ENCODE data around the gene HOXA4. TPM values are rescaled to one million over a fixed set of nuclear protein-coding genes. Genes with fewer than 3 reads are reported as not detected.
A peak's percentile ranks its signal among the peaks of the same experiment; 100 is the strongest.

Gene HOXA4
- total RNA-seq, 1 donor from 2014 or later: 0.98 TPM

DNA sequence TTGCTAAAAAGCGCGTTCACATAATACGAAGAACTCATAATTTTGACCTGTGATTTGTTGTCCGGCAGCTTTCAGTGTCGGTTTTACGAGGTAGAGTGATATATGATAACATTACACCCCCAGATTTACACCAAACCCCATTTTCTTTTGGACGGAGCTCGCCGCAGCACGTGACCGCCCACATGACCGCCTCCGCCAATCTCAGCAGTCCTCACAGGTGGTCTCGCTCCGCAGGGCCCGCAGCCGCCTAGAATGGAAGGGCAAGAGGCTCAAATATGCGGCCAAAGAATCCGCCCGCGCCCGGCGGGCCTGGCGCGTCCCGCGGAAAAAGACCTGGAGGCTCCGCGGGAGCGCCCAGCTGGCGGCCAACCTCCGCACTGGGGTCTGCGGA, 25.9 kb upstream of the HOXA4 start, which contains the start of gene HOXA7:
HOXA7 (minus strand) TSS at position 168 of the 391 bp plus-strand sequence; CDS start at position 38, 130 bp downstream.
- H3K4me3 ChIP-seq: peak within 1 kb of the TSS; percentile 46 to 53
- H3K4me1 ChIP-seq: peaks cover 56% of the 10 kb centered on the region
- H3K27ac ChIP-seq: peak within 1 kb of the TSS; percentile 74
- intact Hi-C loops (cut with DNase I): loop anchor here (10.0 kb wide), 1 partner anchor 952 kb away; the partner anchor contains the start of genes CBX3 and HNRNPA2B1
- H3K27me3 ChIP-seq: no peaks in the 10 kb centered on the region
- H3K9me3 ChIP-seq: no peaks in the 10 kb centered on the region
- TF ChIP-seq POLR2A (IDR thresholded peaks at IDR 0.05) (no peak), POLR2AphosphoS5 (IDR thresholded peaks at IDR 0.05; ENCODE audit: insufficient read depth in 1 of 2, low read depth in 1 of 2) (peak; percentile 40 to 72)
- H3K36me3 ChIP-seq: no peaks in the 10 kb centered on the region
- DNase-seq (ENCODE audit: extremely low spot score in 2 of 2): no peak

DNA sequence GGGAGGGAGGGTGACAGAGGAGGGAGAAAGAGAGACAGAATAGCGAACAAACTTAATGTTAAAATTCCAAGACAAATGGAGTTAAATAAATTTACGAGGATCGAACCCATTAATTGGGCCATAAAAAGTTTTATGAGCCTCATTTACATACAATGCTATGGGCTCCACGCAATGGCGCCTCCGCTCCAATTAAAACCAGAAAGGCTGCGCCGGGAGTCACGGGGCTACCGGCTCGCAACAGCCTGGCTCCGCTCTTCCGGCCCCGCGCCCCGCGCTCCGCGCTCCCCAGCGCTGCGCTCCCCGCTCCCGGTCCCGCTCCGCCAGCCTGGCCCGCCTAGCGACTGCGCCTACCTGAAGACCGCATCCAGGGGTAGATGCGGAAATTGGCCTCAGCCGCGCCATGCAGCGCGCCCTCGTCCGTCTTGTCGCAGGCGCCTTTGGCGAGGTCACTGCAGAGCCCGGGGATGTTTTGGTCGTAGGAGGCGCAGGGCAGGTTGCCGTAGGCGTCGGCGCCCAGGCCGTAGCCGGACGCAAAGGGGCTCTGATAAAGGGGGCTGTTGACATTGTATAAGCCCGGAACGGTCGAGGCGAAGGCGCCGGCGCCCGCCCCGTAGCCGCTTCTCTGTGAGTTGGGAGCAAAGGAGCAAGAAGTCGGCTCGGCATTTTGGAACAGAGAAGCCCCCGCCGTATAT, 25.4 kb upstream of the HOXA4 start:
- H3K36me3 ChIP-seq: no peaks in the 10 kb centered on the region
- H3K4me1 ChIP-seq: peaks cover 51% of the 10 kb centered on the region
- peak overlapping the region; percentile 46 to 53 for H3K4me3 ChIP-seq
- no peaks in the 10 kb centered on the region for H3K27me3 ChIP-seq
- intact Hi-C loops (cut with DNase I): loop anchor here (10.0 kb wide), 1 partner anchor 951 kb away; the partner anchor contains the start of genes CBX3 and HNRNPA2B1
- H3K27ac ChIP-seq: peak overlapping the region; percentile 74
- no peaks in the 10 kb centered on the region for H3K9me3 ChIP-seq
- DNase-seq (ENCODE audit: extremely low spot score in 2 of 2): no peak
- TF ChIP-seq, protein P1, sequence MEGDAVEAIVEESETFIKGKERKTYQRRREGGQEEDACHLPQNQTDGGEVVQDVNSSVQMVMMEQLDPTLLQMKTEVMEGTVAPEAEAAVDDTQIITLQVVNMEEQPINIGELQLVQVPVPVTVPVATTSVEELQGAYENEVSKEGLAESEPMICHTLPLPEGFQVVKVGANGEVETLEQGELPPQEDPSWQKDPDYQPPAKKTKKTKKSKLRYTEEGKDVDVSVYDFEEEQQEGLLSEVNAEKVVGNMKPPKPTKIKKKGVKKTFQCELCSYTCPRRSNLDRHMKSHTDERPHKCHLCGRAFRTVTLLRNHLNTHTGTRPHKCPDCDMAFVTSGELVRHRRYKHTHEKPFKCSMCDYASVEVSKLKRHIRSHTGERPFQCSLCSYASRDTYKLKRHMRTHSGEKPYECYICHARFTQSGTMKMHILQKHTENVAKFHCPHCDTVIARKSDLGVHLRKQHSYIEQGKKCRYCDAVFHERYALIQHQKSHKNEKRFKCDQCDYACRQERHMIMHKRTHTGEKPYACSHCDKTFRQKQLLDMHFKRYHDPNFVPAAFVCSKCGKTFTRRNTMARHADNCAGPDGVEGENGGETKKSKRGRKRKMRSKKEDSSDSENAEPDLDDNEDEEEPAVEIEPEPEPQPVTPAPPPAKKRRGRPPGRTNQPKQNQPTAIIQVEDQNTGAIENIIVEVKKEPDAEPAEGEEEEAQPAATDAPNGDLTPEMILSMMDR (IDR thresholded peaks at IDR 0.05): no peak
- peak in 1 of 2 donors; percentile 52 for TF ChIP-seq POLR2AphosphoS5 (IDR thresholded peaks at IDR 0.05; ENCODE audit: insufficient read depth in 1 of 2, low read depth in 1 of 2)

DNA sequence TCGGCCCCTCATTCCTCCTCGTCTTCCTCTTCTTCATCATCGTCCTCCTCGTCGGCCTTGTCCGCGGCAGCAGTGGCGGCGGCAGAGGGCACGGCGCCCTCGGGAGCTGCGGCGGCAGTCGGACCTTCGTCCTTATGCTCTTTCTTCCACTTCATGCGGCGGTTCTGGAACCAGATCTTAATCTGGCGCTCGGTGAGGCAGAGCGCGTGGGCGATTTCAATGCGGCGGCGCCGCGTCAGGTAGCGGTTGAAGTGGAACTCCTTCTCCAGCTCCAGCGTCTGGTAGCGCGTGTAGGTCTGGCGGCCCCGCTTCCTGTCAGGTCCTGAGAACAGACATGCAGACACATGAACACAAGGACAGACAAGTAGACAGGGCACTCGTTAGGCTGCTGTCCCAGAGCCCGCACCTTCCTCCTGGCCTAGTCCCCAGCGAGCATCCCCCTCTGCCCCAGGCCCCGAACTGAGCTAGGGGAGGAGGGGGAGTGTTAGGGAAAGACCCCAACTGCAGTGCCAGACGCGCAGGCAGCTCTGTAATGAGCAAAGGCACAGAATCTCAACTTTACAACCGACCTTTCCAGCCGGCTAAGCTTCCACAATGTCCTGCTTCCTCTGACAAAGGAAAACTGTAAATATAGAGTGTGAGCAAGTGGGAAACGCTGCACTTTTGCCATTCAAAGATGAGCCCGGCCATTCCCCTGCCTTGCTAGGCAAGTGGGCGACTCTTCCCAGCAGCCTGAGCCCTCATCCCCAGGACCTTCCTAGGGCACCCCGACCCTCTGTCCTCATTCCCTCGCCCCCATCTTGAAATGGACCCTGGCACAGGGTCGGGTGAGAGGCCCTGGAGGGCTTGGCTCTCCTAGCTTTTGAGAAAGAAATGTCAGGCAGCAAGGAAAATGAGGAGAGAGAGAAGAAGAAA, 24.6 kb upstream of the HOXA4 start:
- Histone ChIP-seq H3K4me3 (peak overlapping the region; percentile 46 to 53), H3K36me3 (no peaks in the 10 kb centered on the region), H3K4me1 (peaks cover 51% of the 10 kb centered on the region), H3K27me3 (no peaks in the 10 kb centered on the region), H3K9me3 (no peaks in the 10 kb centered on the region), H3K27ac (peak overlapping the region; percentile 74)
- TF ChIP-seq POLR2AphosphoS5 (IDR thresholded peaks at IDR 0.05; ENCODE audit: insufficient read depth in 1 of 2, low read depth in 1 of 2) (no peak), POLR2A (IDR thresholded peaks at IDR 0.05) (no peak)
- TF ChIP-seq, protein P1 (IDR thresholded peaks at IDR 0.05): no peak
- DNase-seq (ENCODE audit: extremely low spot score in 2 of 2): no peak
- intact Hi-C loops (cut with DNase I): loop anchor here (10.0 kb wide), 1 partner anchor 950 kb away; the partner anchor contains the start of genes CBX3 and HNRNPA2B1

DNA sequence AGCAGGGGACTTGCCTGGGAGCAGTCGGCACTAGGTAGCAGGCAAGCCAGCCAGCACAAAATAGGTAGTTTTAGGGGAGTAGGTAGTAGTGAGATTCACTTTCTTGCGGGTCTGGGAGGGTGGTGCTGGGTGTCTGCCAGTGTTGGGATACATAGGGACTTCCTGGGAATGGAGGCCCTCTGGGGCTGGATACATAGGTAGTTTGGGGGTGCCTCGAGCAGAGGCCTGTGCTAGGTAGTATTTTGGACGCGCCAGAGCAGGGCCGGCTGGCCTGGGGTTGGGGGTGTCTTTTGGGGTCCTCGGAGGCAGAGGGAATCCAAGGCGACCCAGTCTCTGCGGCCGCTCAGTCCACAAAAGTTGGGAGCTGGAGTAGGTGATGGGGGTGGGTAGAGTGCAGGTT, 23.8 kb upstream of the HOXA4 start:
- no peaks in the 10 kb centered on the region for H3K36me3 ChIP-seq
- H3K9me3 ChIP-seq: no peaks in the 10 kb centered on the region
- H3K4me1 ChIP-seq: peaks cover 53% of the 10 kb centered on the region
- TF ChIP-seq POLR2AphosphoS5 (IDR thresholded peaks at IDR 0.05; ENCODE audit: insufficient read depth in 1 of 2, low read depth in 1 of 2): no peak
- TF ChIP-seq, protein P1 (IDR thresholded peaks at IDR 0.05): no peak
- no peak for TF ChIP-seq POLR2A (IDR thresholded peaks at IDR 0.05)
- intact Hi-C loops (cut with DNase I): loop anchor here (10.0 kb wide), 1 partner anchor 950 kb away; the partner anchor contains the start of genes CBX3 and HNRNPA2B1
- H3K27me3 ChIP-seq: no peaks in the 10 kb centered on the region
- no peak overlapping the region for H3K27ac ChIP-seq
- DNase-seq (ENCODE audit: extremely low spot score in 2 of 2): no peak
- H3K4me3 ChIP-seq: no peak overlapping the region

DNA sequence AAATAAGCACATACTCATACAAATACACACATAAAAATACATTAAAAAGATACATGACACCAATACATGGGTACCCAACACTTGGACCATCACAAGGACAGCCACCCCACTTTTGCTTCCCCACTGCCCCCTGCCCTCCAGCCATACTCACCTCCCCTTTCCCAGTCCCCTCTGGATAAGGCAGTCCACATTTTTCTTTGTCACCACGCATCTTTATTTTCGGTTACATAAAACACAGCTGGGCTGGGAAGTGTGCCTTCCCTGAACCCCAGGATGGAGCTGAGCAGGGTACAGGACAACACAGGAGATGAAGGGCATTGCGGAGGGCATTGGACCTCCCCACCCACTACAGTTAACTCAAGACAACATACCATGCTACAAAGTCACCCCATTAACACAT, 23.0 kb upstream of the HOXA4 start:
- no peaks in the 10 kb centered on the region for H3K27me3 ChIP-seq
- intact Hi-C loops (cut with DNase I): loop anchor here (10.0 kb wide), 1 partner anchor 949 kb away; the partner anchor contains the start of genes CBX3 and HNRNPA2B1
- no peaks in the 10 kb centered on the region for H3K9me3 ChIP-seq
- no peak for DNase-seq (ENCODE audit: extremely low spot score in 2 of 2)
- H3K4me3 ChIP-seq: no peak overlapping the region
- H3K27ac ChIP-seq: no peak overlapping the region
- peaks cover 61% of the 10 kb centered on the region for H3K4me1 ChIP-seq
- TF ChIP-seq, protein P1 (IDR thresholded peaks at IDR 0.05): no peak
- TF ChIP-seq POLR2A (IDR thresholded peaks at IDR 0.05) (no peak), POLR2AphosphoS5 (IDR thresholded peaks at IDR 0.05; ENCODE audit: insufficient read depth in 1 of 2, low read depth in 1 of 2) (no peak)
- no peaks in the 10 kb centered on the region for H3K36me3 ChIP-seq
